ENCODE data around the gene TMEM91.

TMEM91 gene

DNA sequence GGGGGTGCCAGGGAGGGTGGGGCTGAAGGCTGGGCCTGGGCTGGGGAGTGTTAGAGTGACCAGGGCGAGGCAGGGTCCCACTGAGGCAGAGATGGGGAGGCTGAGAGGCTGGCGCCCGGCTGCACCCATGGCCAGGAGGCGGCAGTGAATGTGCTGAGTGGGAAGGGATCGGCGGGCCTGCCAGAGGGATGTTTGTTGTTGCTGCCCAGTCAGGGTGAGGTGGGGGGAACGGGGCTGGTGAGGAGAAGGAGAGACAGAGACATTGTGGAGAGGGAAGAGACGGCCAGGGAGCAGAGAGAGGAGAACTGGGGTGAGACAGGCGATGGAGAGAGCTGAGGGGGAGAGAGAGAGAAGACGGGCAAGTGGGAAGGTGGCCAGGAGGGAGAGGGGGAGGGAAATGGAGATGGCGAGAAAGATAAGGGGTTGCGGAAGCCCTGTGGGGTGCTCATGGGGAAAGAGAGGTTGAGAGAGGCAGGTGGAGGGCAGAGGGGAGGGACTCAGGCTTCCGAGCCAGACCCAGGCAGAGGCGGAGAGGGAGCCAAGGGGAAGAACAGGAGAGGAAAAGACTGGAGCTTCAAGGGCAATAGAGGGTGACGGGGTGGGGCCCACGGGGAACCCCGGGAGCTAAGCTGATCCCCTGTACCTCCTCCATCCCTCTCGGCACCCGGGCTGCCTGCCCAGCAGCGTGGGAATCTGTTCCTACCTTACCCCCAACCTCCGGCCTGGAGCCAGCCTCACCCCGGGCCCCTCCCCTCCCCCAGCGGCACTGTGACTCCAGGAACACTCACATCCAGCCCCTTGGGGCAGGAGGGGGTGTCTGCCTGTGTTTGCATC lies 51.5 kb downstream of the TMEM91 start:
- H3K4me3 ChIP-seq (ENCODE audit: insufficient read depth, low read depth, low read length, poor library complexity, severe bottlenecking), result peak overlapping the region; percentile 55
- peaks cover 24% of the 10 kb centered on the region for H3K36me3 ChIP-seq (ENCODE audit: control insufficient read depth, insufficient read depth, low read length)
- no peaks in the 10 kb centered on the region for H3K9me3 ChIP-seq (ENCODE audit: control insufficient read depth, low read length)
- H3K4me1 ChIP-seq (ENCODE audit: control insufficient read depth, insufficient read depth, low read length, poor library complexity, severe bottlenecking), result peaks cover 23% of the 10 kb centered on the region
- no peaks in the 10 kb centered on the region for H3K27me3 ChIP-seq (replicated peaks; ENCODE audit: control insufficient read depth, insufficient read depth, low read length, poor library complexity, severe bottlenecking)
- H3K27ac ChIP-seq (ENCODE audit: insufficient read depth, low read length, poor library complexity, severe bottlenecking), result peak overlapping the region; percentile 60
- DNase-seq, result peak; percentile 53 to 61 (median 54)

DNA sequence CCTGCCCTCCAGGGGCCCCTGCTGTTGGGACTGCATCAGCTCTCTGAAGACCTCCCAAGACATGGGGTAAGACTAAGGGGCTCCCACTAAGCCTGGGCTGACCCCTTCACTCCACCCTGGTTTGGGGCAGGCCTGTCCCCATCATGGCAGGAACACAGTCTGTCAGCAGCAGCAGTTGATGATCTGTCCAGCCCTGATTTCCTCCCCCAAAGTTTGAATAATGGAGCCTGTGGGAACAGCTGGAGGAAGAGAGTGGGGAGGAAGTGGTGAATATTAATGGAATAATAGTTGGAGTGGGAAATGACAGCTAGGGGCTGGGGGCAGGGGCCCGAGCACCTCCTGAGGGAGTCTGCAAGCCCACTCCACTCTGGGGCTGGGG lies 52.1 kb downstream of the TMEM91 start:
- Histone ChIP-seq H3K9me3 (ENCODE audit: control insufficient read depth, low read length) (no peaks in the 10 kb centered on the region), H3K27me3 (replicated peaks; ENCODE audit: control insufficient read depth, insufficient read depth, low read length, poor library complexity, severe bottlenecking) (no peaks in the 10 kb centered on the region), H3K27ac (ENCODE audit: insufficient read depth, low read length, poor library complexity, severe bottlenecking) (peak overlapping the region; percentile 60), H3K4me1 (ENCODE audit: control insufficient read depth, insufficient read depth, low read length, poor library complexity, severe bottlenecking) (peaks cover 23% of the 10 kb centered on the region), H3K36me3 (ENCODE audit: control insufficient read depth, insufficient read depth, low read length) (peaks cover 25% of the 10 kb centered on the region), H3K4me3 (ENCODE audit: insufficient read depth, low read depth, low read length, poor library complexity, severe bottlenecking) (peak overlapping the region; percentile 55)
- no peak for DNase-seq

DNA sequence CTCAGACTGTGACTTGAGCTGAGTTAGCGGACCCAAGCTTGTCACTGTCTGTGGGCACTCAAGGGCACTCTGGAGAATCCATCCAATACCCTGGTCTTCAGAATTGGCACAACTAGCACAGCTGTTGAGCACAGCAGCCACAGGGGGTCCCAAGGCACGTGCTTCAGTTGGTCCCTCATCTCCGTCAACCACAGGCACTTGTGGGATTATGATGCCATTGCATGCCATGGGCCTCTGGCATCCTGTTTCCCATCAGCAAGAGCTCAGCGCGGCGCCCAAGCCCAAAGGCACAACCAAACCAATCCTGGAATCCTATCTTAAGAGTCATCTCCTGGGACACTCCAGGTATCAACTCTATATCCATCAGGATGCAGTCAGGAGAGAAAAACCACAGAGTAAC lies 54.6 kb downstream of the TMEM91 start:
- Histone ChIP-seq H3K27me3 (replicated peaks; ENCODE audit: control insufficient read depth, insufficient read depth, low read length, poor library complexity, severe bottlenecking) (no peaks in the 10 kb centered on the region), H3K4me3 (ENCODE audit: insufficient read depth, low read depth, low read length, poor library complexity, severe bottlenecking) (no peak overlapping the region), H3K36me3 (ENCODE audit: control insufficient read depth, insufficient read depth, low read length) (peaks cover 16% of the 10 kb centered on the region), H3K27ac (ENCODE audit: insufficient read depth, low read length, poor library complexity, severe bottlenecking) (no peak overlapping the region), H3K4me1 (ENCODE audit: control insufficient read depth, insufficient read depth, low read length, poor library complexity, severe bottlenecking) (peaks cover 19% of the 10 kb centered on the region), H3K9me3 (ENCODE audit: control insufficient read depth, low read length) (no peaks in the 10 kb centered on the region)
- DNase-seq, result no peak

DNA sequence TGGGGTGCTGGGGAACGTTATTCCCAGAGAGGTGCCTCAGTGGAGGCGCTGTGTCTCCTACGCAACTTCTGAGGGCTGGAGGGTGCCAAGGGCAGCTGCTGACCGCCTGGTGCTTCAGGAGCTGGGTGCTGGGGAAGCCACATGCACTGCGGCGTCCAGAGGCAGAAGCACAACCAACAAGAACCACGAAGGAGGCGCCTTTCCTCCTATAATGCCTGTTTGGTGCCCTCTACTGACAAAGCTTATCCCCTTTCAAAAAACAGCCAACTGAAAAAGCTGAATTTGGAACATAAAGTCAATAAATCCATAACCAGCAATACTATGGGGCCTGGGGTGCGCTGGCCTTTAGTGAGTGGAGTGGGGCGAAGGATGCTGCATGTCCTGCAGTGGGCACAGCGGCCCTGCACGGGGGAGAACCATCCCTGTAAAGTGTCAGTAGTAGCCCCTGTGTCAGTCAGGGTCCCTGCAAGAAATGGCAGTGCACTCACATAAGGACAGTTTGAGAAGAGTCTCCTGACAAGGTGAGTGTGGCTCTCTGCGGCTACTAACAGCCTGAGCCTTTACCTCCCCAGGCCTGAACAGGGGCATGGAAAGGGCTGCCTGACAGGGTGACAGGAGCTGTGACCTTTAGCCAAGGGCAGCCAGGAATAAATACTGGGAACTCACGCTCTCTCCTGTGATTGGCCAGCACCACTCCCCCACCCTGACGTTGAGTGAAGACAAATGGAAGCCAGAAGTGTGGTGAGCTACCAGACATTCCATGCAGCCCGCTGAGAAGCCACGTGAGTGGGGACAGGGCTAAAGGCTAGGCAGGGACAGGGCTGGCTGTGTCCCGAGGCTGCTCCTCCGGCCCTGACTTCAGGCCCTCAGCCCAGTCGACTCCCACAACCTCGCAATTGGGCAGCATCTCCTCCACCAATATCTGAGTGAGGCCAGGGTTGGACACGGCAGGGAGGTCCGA lies 55.4 kb downstream of the TMEM91 start:
- Histone ChIP-seq H3K27me3 (replicated peaks; ENCODE audit: control insufficient read depth, insufficient read depth, low read length, poor library complexity, severe bottlenecking) (no peaks in the 10 kb centered on the region), H3K36me3 (ENCODE audit: control insufficient read depth, insufficient read depth, low read length) (peaks cover 15% of the 10 kb centered on the region), H3K4me1 (ENCODE audit: control insufficient read depth, insufficient read depth, low read length, poor library complexity, severe bottlenecking) (peaks cover 19% of the 10 kb centered on the region), H3K4me3 (ENCODE audit: insufficient read depth, low read depth, low read length, poor library complexity, severe bottlenecking) (no peak overlapping the region), H3K9me3 (ENCODE audit: control insufficient read depth, low read length) (no peaks in the 10 kb centered on the region), H3K27ac (ENCODE audit: insufficient read depth, low read length, poor library complexity, severe bottlenecking) (no peak overlapping the region)
- no peak for DNase-seq

DNA sequence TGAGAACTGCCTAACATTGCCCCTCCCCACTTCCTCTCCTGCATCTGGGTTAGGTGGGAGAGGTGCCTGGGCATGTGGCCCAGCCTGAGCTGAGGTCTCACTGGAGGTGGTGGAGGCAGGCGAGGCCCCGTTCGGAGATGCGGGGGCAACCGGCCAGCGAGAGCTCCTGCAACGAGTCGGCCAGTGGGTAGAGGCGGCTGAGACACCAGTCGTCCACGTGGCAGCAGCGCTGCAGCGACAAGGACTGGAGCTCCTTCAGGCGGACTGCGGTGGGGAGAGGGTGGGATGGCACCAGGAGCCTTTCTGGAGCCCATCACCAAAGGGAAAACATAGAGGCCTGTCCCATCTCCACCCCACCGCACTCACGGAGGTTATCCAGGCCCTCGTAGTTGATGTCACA lies 56.8 kb downstream of the TMEM91 start:
- peaks cover 15% of the 10 kb centered on the region for H3K36me3 ChIP-seq (ENCODE audit: control insufficient read depth, insufficient read depth, low read length)
- no peak overlapping the region for H3K4me3 ChIP-seq (ENCODE audit: insufficient read depth, low read depth, low read length, poor library complexity, severe bottlenecking)
- no peaks in the 10 kb centered on the region for H3K9me3 ChIP-seq (ENCODE audit: control insufficient read depth, low read length)
- H3K27ac ChIP-seq (ENCODE audit: insufficient read depth, low read length, poor library complexity, severe bottlenecking), result no peak overlapping the region
- DNase-seq, result no peak
- peaks cover 10% of the 10 kb centered on the region for H3K4me1 ChIP-seq (ENCODE audit: control insufficient read depth, insufficient read depth, low read length, poor library complexity, severe bottlenecking)
- no peaks in the 10 kb centered on the region for H3K27me3 ChIP-seq (replicated peaks; ENCODE audit: control insufficient read depth, insufficient read depth, low read length, poor library complexity, severe bottlenecking)
